Caki2 (cell line): Measurements from ENCODE around the gene APOBEC3F. TPM values are rescaled to one million over a fixed set of nuclear protein-coding genes. Genes with fewer than 3 reads are reported as not detected.

ENCODE experiments used
- DNase-seq: peaks from one replicate; pipeline ENCODE4 v3.0.0-alpha.2; 2015; ENCODE audit warnings: low read depth
- in situ Hi-C: cut with HindIII; loops from 2 replicates; pipeline ENCODE4 v1.10.0; 2016; ENCODE audit warnings: low sequenced_read_pairs, low pct_unique_long_range_greater_than_20kb, mixed read lengths
- total RNA-seq: library from RNA; depleted of rRNA; stranded (reverse); fragments of >200 nt; shearing (Covaris generic); gene quantifications from 2 replicates; pipeline ENCODE4 v1.2.3, GENCODE V29; 2014; ENCODE audit warnings: low replicate concordance

APOBEC3F gene
- total RNA-seq, 1 experiment from 2014 or later, result 3.5 TPM

GRCh38 chr22:39084666-39085065, 44.0 kb downstream of the APOBEC3F start:
- in situ Hi-C loops, result no loop called here
- no peak for DNase-seq

- in situ Hi-C loops, result no loop called here
- DNase-seq, result no peak
Observed at GRCh38 chr22:39087098-39087497, 46.4 kb downstream of the APOBEC3F start.

GRCh38 chr22:39087881-39088684, 47.4 kb downstream of the APOBEC3F start:
- DNase-seq, result no peak
- in situ Hi-C loops, result no loop called here

- no peak for DNase-seq
- in situ Hi-C loops, result no loop called here
Observed at GRCh38 chr22:39088685-39089032, 48.0 kb downstream of the APOBEC3F start.

DNA sequence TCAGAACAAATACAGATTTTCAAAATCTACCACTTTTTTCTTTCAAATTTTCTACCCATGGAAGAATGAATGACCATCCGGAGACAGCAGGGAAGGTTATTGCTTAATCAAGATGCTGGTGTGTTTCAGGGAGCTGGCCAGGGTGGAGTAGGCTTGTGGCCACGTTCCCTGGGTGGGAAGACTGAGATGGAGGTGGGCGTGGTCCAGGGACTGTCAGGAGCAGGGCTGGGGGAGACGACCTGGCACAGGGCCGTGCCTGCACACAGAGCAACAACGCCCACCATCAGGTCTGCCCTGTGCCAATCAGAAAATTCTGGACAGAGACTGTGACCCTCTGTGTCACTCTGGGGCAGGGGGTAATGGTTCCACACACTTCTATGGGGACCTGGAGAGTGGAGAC, 49.3 kb downstream of the APOBEC3F start:
- in situ Hi-C loops, result no loop called here
- DNase-seq, result no peak

- in situ Hi-C loops, result no loop called here
- DNase-seq, result no peak
Observed at GRCh38 chr22:39090426-39091064, 49.9 kb downstream of the APOBEC3F start.

DNA sequence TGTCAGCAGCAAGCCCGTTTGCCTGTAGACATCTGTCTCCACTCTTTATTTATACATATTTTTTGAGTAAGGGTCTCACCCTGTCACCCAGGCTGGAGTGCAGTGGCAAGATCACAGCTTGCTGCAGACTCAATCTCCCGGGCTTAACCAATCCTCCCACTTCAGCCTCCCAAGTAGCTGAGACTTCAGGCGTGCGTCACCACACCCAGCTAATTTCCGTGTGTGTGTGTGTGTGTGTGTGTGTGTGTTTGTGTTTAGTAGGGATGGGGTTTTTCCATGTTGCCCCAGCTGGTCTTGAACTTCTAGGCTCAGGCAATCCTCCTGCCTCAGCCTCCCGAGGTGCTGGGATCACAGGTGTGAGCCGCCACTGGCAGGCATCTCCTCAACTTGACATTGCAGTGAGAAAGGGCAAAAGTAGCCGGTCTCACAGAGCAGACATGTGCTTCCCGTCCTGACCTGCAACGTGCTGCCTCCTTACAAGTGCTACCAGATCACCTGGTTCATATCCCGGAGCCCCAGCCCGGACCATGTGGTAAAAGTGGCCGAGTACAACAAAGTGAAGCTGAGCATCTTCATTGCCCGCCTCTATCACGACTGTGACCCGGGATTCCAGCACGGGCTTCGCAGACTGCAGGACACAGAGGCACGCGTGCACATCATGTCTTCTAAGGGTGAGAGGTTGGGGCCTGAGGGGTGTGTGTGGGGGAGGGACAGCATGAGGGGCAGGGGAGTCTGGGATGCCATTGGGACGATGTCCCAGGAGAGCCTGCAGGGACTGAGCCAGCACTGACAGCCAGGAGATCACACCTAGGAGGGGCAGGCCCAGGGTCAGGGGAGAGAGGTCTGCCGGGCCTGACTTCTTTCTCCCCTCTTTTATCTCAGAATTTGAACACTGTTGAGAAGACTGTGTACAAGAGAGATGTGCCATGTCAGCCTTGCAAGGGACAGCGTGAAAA, 50.7 kb downstream of the APOBEC3F start:
- no peak for DNase-seq
- in situ Hi-C loops, result no loop called here

- in situ Hi-C loops, result no loop called here
Observed at GRCh38 chr22:39092111-39092862, 51.6 kb downstream of the APOBEC3F start.

DNA sequence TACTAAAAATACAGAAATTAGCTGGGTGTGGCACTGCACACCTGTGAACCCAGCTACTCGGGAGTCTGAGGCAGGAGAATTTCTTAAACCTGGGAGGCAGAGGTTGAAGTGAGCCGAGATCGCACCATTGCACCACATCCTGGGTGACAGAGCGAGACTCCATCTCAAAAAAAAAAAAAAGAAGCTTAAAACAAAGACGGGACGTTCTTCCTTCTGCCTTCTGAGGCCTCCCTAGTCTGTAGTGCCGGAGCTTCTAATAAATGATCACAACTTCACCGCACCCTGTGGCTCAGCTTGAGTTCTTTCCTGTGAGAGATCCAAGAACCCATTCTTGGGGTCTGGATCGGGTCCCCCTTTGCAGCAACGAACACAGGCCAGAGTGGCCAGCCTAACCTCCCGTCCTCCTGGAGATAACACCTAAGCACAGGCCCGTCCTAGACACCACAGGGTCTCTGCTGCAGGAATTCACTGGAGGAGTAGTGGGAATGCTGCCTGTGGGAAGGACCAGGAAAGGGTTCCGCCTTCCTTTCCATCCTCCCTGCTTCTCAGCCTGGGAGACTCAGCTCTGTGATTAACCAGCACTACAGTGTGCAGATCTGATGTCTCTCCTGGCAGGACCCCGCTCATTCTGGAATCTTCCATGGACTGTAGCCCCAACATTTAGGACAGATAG, 54.2 kb downstream of the APOBEC3F start:
- in situ Hi-C loops, result no loop called here

More at GRCh38 chr22:39092111-39092862, 51.6 kb downstream of the APOBEC3F start:
- DNase-seq, result no peak

GRCh38 chr22:39095971-39096370, 55.3 kb downstream of the APOBEC3F start:
- DNase-seq, result no peak
- in situ Hi-C loops, result no loop called here

More for the DNA sequence above, 54.2 kb downstream of the APOBEC3F start:
- no peak for DNase-seq

DNA sequence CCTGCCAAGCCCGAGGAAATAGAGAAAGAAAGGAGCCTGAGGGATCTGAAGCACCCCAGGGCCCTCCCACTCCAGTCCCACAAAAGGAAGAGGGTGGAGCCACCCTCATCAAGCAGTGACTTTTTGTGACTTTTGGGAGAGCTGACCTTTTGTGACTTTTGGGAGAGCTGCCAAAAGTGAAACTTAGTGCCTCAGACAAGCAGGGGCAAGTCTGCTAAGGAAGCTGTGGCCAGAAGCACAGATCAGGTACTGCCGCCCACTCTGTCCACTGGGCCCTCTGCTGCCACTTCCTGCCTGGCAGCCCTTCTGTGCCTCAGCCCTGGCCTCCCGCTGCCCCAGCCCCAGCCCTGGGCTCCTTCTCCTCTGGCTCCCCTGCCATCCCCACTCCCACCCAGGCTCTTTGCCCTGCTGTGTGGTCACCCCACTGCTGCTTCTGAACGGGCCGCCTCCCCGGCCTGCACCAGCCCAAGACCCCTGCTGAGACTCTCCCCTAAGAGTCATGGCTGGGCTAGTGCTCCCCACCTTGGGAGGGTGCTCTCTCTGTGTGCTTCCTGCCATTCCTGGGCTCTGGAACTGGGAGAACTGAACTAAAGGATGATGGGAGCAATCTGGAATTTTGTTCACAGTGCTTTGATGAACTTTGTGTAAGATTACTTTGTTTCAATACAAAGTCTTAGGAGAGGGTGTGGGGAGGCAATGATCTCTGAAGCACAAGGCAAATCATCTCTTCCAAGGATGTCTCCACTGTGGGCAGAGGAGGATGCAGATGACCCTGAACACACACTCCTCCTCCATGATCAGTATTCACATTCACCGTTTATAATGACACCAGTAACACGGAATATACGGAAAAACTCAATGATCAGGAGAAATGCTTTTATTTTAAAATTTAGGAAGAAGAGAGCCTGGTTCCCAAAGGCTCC, 56.7 kb downstream of the APOBEC3F start, which contains the start of gene APOBEC3H:
APOBEC3H (plus strand) TSS at position 147 of the 923 bp plus-strand sequence. CDS start 3,035 bp downstream, outside the sequence.
- in situ Hi-C loops, result no loop called here
- peak; percentile 27 for DNase-seq

DNA sequence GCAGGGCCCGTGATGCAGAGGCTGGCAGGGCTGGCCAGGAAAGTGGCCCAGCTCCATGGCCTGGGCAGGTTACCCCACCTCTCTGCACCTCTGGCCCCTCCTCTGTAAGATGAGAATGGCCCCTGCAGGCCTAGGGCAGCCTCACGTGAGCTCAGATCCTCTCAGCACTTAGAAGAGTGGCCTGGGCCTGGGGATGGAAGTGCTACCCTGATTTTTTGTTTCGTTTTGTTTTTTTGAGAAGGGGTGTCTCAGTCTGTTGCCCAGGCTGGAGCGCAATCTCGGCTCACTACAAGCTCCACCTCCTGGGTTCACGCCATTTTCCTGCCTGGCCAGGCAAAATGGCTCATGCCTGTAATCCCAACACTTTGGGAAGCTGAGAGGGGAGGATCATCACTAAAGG, 57.4 kb downstream of the APOBEC3F start:
- in situ Hi-C loops, result no loop called here
- no peak for DNase-seq

GRCh38 chr22:39098576-39098975, 57.9 kb downstream of the APOBEC3F start:
- no peak for DNase-seq
- in situ Hi-C loops, result no loop called here

DNA sequence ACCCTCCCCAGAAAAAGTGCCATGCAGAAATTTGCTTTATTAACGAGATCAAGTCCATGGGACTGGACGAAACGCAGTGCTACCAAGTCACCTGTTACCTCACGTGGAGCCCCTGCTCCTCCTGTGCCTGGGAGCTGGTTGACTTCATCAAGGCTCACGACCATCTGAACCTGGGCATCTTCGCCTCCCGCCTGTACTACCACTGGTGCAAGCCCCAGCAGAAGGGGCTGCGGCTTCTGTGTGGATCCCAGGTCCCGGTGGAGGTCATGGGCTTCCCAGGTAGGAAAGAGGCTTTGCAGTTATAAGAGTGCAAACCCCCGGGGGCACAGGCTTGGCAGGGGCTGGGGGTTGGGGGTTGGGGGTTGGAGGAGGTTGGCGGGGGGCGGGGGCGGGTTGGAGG, 60.6 kb downstream of the APOBEC3F start:
- in situ Hi-C loops, result no loop called here
- DNase-seq, result no peak

GRCh38 chr22:39103431-39103830, 62.8 kb downstream of the APOBEC3F start:
- in situ Hi-C loops, result no loop called here
- DNase-seq, result no peak
